OCI-LY3 (cell line): ENCODE results near the gene PRRT1.

Experiments
- H2AFZ ChIP-seq: fragments of 200-600, 300-600 bp; shearing (Covaris generic); 2 replicates; pipeline ENCODE4 v1.6.0; 2014; ENCODE audit warnings: antibody characterized with exemption, low read depth, low read length
- H3K27ac ChIP-seq: fragments of 200-600, 300-600 bp; sonication (generic); 2 replicates; pipeline ENCODE4 v1.5.1; 2014; ENCODE audit warnings: mild to moderate bottlenecking, low read length, moderate library complexity, mixed read lengths
- H3K27me3 ChIP-seq: fragments of 200-600, 300-600 bp; sonication (generic); 2 replicates; pipeline ENCODE4 v1.6.1; 2014; ENCODE audit warnings: low read depth, low read length, mixed read lengths
- H3K36me3 ChIP-seq: fragments of 200-600, 300-600 bp; sonication (generic); replicated peaks from 2 replicates; pipeline ENCODE3; 2014; ENCODE audit warnings: low read depth, low read length, mixed read lengths
- H3K4me1 ChIP-seq: fragments of 300-600, 200-600 bp; sonication (generic); 2 replicates; pipeline ENCODE4 v1.6.1; 2014; ENCODE audit warnings: low read length, mixed read lengths
- H3K4me2 ChIP-seq: fragments of 200-600, 300-600 bp; sonication (generic); 2 replicates; pipeline ENCODE4 v1.6.1; 2014; ENCODE audit warnings: low read length, mixed read lengths
- H3K4me3 ChIP-seq: fragments of 300-600, 200-600 bp; sonication (generic); 2 replicates; pipeline ENCODE4 v1.5.1; 2014; ENCODE audit warnings: antibody characterized with exemption, mild to moderate bottlenecking, low read length, moderate library complexity
- H3K79me2 ChIP-seq: fragments of 300-600, 200-600 bp; shearing (Covaris generic); 2 replicates; pipeline ENCODE4 v1.6.1; 2014; ENCODE audit warnings: mild to moderate bottlenecking, low read length, mixed read lengths
- H3K9ac ChIP-seq: fragments of 300-600, 200-600 bp; shearing (Covaris generic); 2 replicates; pipeline ENCODE4 v1.6.0; 2014; ENCODE audit warnings: mild to moderate bottlenecking, low read length, moderate library complexity
- H3K9me3 ChIP-seq: fragments of 200-600, 300-600 bp; shearing (Covaris generic); 2 replicates; pipeline ENCODE4 v1.6.1; 2014; ENCODE audit warnings: low read length, mixed read lengths; ENCODE audit not compliant: insufficient read depth
- H4K20me1 ChIP-seq: fragments of 200-600, 300-600 bp; sonication (generic); 2 replicates; pipeline ENCODE4 v1.6.1; 2016; ENCODE audit warnings: low read length, mixed read lengths; ENCODE audit not compliant: insufficient read depth
- EZH2phosphoT487 ChIP-seq: fragments of 200-600 bp; shearing (Covaris generic); IDR thresholded peaks from 2 replicates; pipeline ENCODE4 v1.6.1; 2018; ENCODE audit warnings: antibody characterized with exemption, mixed run types, low read depth
- TF ChIP-seq, protein P1 (sequence below): fragments of 200-600, 300-600 bp; sonication (generic); IDR thresholded peaks from 2 replicates; pipeline ENCODE4 v1.5.1; 2014; ENCODE audit warnings: antibody characterized with exemption, low read length, low read depth

Gene PRRT1

DNA sequence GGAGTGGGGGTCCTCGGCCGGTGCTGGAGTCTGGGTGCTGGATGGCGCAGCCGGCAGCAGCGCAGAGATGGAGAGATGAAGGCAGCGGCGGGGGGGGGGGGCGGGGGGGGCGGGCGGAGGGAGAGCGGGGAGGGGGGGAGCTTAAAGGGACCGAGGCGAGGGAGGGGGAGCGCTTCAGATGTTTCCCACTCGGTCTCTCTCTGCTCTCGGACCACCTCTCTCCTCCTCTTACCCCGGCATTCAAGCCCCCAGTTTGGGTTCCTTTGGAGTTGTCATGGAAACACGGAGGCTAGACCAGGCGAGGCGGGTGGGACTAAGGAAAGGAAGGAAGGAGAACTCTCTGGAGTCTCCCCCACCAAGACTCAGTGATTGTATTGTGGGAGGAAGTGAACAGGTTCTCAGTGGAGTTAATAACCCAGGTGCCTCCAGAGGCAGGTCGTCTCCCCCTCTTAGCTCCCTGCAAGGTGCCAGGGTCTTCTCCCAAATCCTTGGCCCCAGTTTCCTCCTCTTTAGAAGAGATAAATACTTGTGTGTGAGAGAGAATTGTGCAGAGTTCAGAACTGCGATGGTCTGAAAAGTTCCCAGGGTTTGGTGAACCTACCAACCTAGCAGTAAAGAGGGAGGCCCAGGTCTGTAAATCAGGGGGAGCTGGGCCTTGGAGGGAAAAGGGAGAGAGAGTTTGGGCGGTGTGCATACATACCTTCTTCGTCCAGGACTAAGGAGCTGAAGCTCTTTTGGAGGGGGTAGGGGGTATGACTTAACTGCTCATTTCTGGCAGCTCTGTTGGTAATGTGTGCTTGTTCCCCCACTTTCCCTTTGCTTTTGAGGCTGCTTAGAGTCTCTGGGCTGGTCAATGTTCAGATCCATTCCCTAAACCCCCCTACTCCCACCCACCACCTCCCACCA, at the start of gene PRRT1:
TSS of gene PRRT1 (minus strand) at position 77 of the 906 bp plus-strand sequence. CDS start 112 bp downstream, outside the sequence.
- no peaks in the 10 kb centered on the region for H4K20me1 ChIP-seq
- H3K4me1 ChIP-seq: peaks cover 8% of the 10 kb centered on the region
- TF ChIP-seq, protein P1, sequence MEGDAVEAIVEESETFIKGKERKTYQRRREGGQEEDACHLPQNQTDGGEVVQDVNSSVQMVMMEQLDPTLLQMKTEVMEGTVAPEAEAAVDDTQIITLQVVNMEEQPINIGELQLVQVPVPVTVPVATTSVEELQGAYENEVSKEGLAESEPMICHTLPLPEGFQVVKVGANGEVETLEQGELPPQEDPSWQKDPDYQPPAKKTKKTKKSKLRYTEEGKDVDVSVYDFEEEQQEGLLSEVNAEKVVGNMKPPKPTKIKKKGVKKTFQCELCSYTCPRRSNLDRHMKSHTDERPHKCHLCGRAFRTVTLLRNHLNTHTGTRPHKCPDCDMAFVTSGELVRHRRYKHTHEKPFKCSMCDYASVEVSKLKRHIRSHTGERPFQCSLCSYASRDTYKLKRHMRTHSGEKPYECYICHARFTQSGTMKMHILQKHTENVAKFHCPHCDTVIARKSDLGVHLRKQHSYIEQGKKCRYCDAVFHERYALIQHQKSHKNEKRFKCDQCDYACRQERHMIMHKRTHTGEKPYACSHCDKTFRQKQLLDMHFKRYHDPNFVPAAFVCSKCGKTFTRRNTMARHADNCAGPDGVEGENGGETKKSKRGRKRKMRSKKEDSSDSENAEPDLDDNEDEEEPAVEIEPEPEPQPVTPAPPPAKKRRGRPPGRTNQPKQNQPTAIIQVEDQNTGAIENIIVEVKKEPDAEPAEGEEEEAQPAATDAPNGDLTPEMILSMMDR: no peak
- no peak for TF ChIP-seq EZH2phosphoT487
- no peaks in the 10 kb centered on the region for H3K9me3 ChIP-seq
- H3K9ac ChIP-seq: no peak within 1 kb of the TSS
- H3K27me3 ChIP-seq: no peaks in the 10 kb centered on the region
- no peak within 1 kb of the TSS for H3K27ac ChIP-seq
- no peak within 1 kb of the TSS for H3K4me2 ChIP-seq
- H2AFZ ChIP-seq: no peak within 1 kb of the TSS
- H3K36me3 ChIP-seq: no peaks in the 10 kb centered on the region
- no peak within 1 kb of the TSS for H3K4me3 ChIP-seq
- H3K79me2 ChIP-seq: no peaks in the 10 kb centered on the region

DNA sequence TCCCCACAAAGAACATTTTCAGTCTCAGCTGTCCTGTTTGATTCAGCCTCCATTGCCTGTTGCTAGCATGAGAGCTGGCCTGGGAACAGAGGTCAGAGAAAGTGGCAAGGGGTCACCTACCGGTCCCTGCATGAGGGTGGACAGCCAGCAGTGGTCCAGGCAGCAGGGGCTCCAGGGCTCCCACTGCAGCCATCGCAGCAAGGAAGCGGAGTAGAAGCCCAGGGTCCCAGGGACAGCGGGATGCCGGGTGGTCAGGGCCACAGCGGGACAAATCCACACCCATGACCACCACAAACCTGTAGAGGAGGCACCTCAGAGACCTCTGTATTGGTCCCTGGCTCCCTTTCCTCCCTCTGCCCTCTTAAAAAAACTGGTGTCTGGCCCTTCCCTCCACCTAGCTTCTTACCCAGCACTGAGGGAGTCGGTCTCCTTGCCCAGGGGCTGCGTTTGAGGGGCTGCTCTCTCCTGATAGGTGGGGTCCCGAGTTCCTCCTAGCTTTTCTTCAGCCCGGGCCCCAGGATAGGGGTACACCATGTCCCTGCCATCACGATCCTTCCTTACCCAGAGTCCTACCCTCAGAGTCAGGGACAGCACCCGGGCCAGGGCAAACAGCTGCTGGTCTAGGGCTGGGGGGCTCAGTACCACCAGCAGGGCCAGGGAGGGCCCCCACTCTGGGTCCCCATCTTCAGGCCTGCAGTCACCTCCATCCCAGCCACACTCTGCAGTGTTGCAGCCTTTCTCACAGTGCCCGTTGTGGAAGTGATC, 49.2 kb upstream of the PRRT1 start:
- Histone ChIP-seq H3K27me3 (no peaks in the 10 kb centered on the region), H3K9me3 (no peaks in the 10 kb centered on the region), H2AFZ (no peak overlapping the region), H3K4me1 (peaks cover 11% of the 10 kb centered on the region), H4K20me1 (no peaks in the 10 kb centered on the region), H3K9ac (no peak overlapping the region), H3K4me2 (no peak overlapping the region), H3K36me3 (no peaks in the 10 kb centered on the region), H3K27ac (no peak overlapping the region), H3K79me2 (no peaks in the 10 kb centered on the region), H3K4me3 (no peak overlapping the region)
- TF ChIP-seq, protein P1: no peak
- no peak for TF ChIP-seq EZH2phosphoT487

DNA sequence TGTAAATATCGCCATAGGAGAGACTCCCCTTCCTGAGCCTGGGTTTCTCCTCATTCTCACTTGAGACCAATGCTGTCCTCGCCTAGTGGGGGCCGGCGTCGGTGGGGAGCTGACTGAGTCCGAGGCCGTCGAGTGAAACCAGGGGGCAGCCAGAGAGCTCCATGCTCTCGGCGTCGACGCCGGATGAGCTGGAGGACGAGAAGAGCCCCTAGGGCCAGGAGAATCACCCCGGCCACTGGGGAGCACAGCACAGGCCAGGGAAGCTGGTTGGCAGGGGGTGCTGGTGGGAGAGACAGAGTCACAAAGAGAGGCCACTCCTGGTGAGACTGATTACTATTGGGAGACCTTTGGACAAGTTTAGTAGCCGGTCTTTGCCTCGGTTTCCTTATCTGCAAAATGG, 47.1 kb upstream of the PRRT1 start:
- Histone ChIP-seq H2AFZ (no peak overlapping the region), H3K27ac (no peak overlapping the region), H3K4me3 (no peak overlapping the region), H3K36me3 (no peaks in the 10 kb centered on the region), H3K4me1 (peaks cover 20% of the 10 kb centered on the region), H4K20me1 (no peaks in the 10 kb centered on the region), H3K79me2 (no peaks in the 10 kb centered on the region), H3K9ac (no peak overlapping the region), H3K27me3 (no peaks in the 10 kb centered on the region), H3K4me2 (no peak overlapping the region), H3K9me3 (no peaks in the 10 kb centered on the region)
- TF ChIP-seq, protein P1: no peak
- TF ChIP-seq EZH2phosphoT487: no peak

DNA sequence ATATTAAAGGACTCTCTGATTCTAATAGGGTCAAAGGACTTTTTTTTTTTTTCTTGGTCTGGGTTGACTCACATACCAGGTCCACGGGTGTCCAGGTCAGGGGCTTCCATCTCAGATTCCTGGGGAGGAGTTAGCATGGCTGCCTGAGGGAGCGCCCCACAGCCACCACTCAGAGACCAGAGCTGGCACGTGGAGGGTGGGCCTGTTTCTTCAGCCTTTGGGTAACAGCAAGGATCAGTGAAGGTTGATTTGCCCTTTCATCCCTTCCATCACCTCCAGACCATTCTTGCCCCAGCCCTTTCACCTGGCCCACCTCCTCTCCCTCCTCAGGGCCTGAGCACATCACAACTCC, 46.6 kb upstream of the PRRT1 start:
- H3K9ac ChIP-seq: no peak overlapping the region
- no peak overlapping the region for H3K27ac ChIP-seq
- no peak overlapping the region for H3K4me2 ChIP-seq
- no peaks in the 10 kb centered on the region for H3K27me3 ChIP-seq
- H4K20me1 ChIP-seq: no peaks in the 10 kb centered on the region
- H3K9me3 ChIP-seq: no peaks in the 10 kb centered on the region
- H3K4me1 ChIP-seq: peaks cover 24% of the 10 kb centered on the region
- no peaks in the 10 kb centered on the region for H3K36me3 ChIP-seq
- no peak overlapping the region for H2AFZ ChIP-seq
- no peak overlapping the region for H3K4me3 ChIP-seq
- no peaks in the 10 kb centered on the region for H3K79me2 ChIP-seq
- no peak for TF ChIP-seq EZH2phosphoT487
- TF ChIP-seq, protein P1: no peak
